GM12873 (cell line): ENCODE measurements around the gene FCRLA.

Experiments
- TF ChIP-seq, protein P1 (sequence below): IDR thresholded peaks from 2 replicates; pipeline ENCODE4 v1.5.1; 2012; ENCODE audit warnings: low read depth, mild to moderate bottlenecking, moderate library complexity, low read length, control low read depth; ENCODE audit not compliant: insufficient read depth; ENCODE audit errors: missing control alignments

FCRLA gene

DNA sequence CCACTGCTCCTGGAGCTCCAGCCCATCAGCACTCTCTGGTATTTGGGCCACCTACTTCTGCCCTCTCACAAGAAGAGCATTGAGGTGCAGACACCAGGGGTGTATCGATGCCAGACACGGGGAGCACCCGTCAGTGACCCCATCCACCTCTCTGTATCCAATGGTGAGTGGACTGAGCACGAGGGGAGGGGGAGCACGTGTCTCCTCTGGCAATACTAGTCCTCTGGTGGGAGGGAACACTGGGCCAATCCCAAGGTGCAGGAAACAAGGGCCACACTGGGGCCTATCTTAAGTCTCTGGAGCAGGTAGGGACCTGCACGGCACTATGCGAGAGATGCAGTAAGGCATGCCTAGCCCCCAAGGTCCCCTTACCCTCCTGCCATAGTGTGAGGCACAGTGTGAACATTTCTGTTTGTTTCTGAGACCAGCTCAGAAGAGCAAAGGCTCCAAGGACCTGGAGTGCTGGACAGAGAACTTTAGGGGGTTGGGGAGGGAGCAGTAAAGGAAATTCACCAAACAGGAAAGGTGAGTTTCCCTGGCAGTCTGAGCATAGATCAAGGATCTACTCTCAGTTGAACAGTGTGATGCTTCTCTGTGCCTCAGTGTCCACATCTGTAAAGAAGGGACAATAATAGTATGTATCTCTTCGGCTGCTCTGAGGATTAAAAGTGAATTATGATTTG, 16.6 kb downstream of the FCRLA start:
- TF ChIP-seq, protein P1, sequence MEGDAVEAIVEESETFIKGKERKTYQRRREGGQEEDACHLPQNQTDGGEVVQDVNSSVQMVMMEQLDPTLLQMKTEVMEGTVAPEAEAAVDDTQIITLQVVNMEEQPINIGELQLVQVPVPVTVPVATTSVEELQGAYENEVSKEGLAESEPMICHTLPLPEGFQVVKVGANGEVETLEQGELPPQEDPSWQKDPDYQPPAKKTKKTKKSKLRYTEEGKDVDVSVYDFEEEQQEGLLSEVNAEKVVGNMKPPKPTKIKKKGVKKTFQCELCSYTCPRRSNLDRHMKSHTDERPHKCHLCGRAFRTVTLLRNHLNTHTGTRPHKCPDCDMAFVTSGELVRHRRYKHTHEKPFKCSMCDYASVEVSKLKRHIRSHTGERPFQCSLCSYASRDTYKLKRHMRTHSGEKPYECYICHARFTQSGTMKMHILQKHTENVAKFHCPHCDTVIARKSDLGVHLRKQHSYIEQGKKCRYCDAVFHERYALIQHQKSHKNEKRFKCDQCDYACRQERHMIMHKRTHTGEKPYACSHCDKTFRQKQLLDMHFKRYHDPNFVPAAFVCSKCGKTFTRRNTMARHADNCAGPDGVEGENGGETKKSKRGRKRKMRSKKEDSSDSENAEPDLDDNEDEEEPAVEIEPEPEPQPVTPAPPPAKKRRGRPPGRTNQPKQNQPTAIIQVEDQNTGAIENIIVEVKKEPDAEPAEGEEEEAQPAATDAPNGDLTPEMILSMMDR = no peak

DNA sequence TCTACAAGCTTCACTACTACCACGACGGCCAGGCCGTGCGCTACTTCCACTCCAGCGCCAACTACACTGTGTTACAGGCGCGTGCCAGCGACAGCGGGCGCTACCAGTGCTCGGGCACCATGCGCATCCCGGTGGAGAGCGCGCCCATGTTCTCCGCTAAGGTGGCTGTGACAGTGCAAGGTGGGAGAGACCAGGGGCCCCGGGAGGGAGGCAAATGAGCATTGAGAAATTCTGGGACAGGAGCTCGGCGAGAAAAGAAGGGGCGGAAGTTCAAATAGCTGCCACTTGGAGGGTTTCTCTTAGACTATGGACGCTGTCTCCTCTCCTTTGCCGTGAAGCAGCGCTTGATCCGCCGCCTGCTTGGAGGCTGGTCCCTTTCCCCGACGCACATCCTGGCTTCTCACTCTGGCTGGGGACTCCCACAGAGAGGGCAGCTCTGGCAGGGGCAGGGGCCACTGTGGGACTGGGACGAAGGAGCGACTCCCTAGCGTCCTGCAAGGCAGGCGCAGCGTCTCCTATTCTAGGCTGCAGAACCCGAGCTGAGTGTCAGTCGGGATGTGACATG, 19.0 kb downstream of the FCRLA start:
- TF ChIP-seq, protein P1 = peak; percentile 36

DNA sequence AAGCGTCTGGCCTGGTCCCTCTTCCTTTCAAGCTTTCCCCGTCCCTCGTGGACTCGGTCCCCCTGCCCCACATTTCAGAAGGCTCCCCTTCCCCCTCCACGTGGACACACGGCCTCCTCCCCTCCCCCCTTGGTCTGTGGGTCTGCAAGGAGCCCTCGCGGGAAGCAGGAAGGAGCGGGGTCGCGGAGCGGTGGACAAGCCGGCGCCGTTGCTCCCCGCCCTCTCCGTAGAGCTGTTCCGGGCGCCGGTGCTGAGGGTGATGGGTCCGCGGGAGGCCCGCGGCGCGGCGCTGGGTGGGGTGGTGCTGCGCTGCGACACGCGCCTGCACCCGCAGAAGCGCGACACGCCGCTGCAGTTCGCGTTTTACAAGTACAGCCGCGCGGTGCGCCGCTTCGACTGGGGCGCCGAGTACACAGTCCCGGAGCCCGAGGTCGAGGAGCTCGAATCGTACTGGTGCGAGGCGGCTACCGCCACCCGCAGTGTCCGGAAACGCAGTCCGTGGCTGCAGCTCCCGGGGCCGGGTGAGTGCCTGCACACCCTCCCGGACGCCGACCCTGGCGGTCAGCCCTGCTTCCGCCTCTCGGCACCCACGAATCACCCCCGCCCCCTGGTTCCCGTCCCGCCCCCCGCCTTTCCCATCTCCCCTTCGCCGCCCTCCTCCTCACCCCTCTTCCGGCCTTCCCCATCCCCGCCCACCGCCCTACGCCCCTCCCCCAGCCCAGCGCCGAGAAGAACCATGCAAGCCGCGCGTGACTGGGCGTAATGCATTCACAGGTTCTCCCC, 19.6 kb downstream of the FCRLA start:
- TF ChIP-seq, protein P1 = no peak

DNA sequence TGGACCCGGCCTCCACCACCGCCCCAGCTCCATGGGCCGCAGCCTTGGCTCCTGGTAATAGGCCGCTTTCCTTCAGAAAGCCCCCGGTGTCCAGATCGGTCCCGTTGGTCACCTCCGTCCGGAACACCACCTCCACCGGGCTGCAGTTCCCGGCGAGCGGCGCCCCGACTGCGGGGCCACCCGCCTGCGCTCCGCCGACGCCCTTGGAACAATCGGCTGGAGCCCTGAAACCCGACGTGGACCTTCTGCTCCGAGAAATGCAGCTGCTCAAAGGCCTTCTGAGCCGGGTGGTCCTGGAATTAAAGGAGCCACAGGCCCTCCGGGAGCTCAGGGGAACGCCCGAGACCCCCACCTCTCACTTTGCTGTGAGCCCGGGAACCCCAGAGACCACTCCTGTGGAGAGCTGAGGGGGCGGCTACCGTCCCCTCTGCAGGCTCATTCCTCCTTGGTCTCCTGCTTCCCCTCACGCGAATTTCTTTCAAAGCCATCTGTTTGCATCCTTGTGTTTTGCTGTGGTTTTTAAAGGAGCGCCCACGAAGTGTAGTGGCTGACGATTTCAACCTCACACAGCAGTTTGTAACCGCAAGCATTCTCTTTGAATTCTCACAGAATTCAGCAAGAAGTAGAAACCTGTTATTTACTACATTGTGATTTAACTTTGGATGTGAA, 20.4 kb downstream of the FCRLA start:
- TF ChIP-seq, protein P1 = no peak

DNA sequence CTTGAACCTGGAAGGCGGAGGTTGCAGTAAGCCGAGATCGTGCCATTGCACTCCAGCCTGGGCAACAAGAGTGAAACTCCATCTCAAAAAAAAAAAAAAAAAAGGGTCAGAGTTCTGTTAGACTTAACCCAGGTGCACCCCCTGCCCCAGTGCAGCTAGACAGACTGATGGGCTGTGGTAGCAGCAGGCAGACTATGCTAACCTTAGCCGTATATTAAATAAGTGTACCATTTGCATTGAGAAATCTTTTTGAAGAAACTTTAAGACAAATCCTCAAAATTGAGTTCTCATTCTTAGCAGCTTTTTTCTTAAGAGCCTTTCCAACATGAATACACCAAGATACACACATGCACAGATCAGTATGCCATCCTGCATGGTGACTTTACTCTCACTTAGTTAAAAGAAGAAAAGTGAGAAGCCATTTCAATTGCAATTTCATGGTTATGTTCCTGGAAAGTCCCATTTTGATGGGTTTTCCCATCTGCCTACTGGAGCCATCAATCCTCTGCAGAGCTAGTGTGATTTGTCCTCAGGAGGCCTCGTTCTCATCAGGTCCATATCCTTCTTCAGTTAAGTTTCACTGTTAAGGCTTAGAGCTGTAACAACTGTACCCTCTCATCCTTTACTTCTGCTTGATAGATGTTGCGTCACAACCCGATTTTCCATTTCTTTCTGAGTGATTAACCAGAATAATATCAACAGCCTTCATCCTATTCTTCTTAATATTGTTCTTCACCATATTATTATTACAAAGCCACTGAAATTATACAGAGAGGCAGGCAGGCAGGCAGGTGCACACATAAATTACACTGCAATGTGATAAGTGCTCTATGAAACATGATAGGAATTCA, 21.6 kb downstream of the FCRLA start:
- TF ChIP-seq, protein P1 = no peak

DNA sequence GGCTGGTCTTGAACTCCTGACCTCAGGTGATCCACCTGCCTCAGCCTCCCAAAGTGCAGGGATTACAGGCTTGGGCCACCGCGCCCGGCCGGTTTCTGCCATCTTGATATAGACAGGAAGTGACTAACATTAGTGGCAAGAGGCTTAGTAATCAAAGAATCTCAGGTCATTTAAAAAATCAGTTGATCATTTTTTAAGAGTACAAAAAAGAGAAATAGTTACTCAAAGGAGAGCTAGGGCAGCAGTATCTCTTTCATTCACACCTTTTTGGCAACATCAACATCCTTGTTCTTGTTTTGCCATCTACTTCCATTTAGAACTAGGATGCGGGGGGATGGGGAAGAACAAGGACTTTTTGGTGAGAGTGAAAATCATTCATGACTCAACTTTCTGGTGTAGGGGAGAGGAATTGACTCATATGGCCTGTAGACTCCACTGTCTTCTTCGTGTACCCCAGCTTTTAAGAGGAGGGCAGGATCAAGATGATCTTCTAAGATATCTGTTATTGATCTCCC, 23.1 kb downstream of the FCRLA start:
- TF ChIP-seq, protein P1 = no peak
